ENCODE measurements around the gene HEG1.
A peak's percentile ranks its signal among the peaks of the same experiment; 100 is the strongest.

The HEG1 gene

DNA sequence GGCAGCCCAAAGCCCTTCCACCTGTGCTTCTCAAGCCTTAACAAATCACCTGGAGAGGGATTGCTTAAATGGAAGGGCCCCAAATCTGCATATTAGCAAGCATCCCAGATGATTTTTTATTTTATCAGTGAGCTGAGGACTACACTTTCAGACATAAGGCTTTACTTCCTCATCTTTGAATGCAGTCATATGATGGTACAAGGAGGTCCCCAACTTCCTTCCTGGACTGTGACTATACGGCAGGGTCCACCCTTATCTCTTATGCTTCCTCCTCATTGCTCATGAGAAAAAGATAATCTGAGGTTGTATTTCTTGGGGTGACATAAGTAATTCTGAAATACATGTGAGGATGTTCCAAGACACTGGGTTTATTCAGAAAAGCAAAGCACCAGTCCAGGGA is 13.7 kb upstream of the HEG1 start:
- no peak for DNase-seq (ENCODE audit: low read depth)

- DNase-seq (ENCODE audit: low read depth): no peak
These were observed 12.5 kb upstream of the HEG1 start for GRCh38 chr3:125068265-125068664.

- no peak for DNase-seq (ENCODE audit: low read depth)
These were observed 11.4 kb upstream of the HEG1 start for GRCh38 chr3:125067225-125067624.

DNA sequence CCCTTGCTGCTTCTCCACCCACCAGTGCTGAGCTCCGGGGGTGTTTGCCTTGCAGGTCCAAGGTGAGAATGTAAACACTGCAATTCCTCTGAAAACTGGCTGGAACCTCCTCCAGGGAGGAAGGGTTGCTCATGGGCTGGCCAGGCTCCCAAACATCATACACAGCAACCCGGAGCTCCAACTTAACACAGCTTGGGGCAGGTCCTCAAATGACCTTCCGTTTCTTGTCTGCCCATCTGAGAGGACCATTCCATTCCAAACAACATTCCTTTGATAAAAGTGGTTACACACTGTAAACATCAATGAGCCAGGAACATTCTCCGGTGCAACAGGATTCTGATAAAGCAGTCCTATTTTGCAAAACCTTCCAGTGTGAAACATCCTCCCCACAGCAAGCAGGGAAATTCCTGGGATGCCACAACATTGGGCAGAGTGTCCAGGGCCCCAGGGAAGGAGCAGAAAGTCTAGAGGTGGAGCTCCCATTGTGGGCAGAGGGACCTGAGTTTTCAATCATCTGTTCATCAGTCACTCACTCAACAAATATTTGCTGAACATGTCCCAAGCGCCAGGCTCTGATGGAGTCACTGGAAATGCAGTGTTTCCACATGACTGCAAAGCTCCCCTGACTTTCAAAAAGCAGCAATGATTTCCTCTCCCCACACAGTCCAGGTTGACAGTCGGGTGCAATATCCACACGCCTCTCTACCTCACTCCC is 7.3 kb upstream of the HEG1 start:
- no peak for DNase-seq (ENCODE audit: low read depth)

DNA sequence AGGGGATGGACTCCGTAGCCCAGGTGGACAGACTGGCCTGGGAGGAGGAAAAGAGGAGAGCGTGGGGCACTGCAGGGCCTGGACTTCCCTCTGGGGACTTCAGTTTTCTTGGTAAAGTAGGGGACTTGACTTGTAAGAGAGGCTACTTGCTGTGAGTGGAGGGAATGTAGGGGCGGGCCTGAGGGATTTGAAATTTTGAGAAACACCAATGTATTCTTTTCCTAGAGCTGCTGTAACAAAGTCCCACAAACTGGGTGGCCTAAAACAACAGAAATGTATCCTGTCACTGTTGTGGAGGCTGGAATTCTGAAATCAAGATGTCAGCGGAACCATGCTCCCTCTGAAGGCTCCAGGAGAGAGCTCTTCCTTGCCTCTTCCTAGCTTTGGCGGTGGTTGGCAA is 5.8 kb upstream of the HEG1 start:
- DNase-seq (ENCODE audit: low read depth): no peak

DNA sequence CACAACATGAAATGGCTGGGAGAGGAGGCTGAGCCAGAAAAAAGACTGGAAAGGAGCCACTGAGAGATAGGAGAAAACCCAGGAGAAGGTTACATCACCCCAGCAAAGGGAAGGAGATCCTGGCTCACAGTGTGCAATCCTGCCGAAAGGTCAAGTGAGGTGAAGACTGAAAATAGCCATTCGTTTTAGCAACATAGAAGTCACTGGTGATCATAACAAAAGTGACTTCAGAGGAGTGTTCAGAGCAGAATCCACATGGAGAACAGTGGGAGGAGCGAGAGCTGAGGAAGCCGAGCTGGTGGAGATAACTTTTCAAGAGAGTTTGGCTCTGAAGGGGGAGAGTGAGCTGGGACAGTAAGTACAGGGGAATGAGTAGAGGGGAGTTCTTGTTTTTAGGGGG is 5.4 kb upstream of the HEG1 start:
- DNase-seq (ENCODE audit: low read depth): no peak

DNA sequence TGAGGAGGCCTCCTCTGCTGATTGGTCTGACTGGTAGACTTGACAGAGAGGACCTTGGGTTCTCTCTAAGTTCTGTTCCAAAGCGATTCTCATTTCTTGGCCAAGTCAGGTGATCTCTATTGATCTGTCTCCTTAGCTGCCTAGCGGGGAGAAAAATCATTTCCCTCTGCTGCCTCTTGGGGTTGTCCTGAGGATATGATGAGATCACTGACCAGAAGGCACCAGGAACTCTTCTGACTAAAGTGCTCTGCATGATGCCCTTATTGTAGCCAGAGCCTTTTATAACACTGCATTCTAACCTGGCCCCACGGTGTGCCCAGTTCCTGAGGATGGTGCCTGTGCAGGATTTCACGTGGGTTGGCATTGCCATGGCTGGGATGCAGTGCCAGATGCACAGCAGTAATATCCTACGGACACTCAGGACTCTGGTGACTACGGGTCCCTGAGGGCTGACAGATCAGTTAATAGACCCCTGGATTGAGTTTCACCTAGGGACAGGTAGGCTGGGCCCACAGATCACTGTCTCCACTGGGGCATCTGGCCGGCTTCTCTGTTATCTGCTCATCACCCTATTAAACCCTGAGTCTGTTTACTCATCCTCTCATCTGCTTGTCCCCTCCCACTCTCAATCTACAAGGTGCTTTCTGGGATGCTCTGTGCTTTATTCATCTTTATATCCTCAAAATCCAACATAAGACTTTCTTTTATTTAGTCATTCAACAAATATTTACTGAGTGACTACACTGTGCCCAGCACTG is 3.9 kb upstream of the HEG1 start:
- no peak for DNase-seq (ENCODE audit: low read depth)

DNA sequence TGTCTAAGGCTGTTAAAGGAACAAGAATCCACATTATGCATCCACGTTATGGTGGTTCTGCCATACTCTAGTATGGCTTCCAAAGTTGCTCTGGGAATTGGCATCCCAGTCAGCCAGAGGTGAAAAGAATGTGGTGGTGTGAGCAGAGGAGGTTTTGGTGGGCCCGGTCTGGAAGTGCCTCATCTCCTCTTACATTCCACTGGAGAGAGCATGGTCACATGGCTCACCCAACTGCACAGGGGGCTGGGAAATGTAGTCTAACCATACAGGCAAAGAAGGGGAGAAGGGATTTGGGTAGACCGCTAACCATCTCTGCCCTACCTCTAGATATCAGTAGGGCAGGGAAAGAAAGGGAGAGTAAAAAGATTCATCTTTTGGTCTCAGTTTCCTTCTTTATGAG is 3.2 kb upstream of the HEG1 start:
- DNase-seq (ENCODE audit: low read depth): no peak

DNA sequence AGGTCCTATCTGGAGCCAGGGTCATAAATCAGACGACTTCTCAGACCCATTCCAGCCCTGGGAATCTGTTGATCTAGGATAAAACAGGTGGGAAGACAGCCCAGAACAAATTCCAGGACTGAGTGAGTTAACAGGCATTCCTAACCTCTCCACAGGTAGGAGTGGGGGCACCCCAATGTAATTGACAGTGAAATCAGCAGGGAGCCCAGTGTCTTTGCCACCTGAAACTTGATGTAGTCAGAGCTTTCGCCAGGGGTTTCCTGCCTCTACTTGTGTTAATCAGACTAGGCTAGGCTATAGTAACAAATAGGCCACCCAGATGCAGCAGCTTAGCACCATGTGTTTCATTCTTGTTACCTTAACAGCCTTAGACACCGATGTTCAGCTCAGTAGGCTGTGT is 2.7 kb upstream of the HEG1 start:
- DNase-seq (ENCODE audit: low read depth): no peak

GRCh38 chr3:125057186-125057850 is 1.5 kb upstream of the HEG1 start:
- DNase-seq (ENCODE audit: low read depth): no peak

GRCh38 chr3:125055331-125055912 is 375 bp downstream of the HEG1 start:
- no peak for DNase-seq (ENCODE audit: low read depth)

GRCh38 chr3:125054449-125055329 is 1.1 kb downstream of the HEG1 start:
- DNase-seq (ENCODE audit: low read depth): no peak

DNA sequence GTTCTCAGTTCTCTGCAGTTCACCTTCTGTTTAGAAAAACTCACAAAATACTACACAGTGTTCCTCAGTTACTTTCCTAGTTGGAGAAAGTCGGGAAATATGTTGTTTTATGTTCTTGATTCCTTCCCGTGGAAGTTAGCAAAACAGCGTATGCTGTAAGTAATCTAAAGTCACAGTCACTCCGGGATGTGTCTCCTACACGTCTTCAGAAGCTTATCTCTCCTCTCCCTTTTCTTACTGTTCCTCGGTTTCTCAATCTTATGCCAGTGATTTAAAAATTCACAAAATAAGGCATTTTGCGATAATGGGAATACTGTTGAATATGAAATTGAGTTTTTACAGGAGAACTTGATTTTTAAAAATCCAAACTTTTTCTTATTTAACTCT is 1.7 kb downstream of the HEG1 start:
- DNase-seq (ENCODE audit: low read depth): no peak

GRCh38 chr3:125053304-125053699 is 2.5 kb downstream of the HEG1 start:
- no peak for DNase-seq (ENCODE audit: low read depth)

DNA sequence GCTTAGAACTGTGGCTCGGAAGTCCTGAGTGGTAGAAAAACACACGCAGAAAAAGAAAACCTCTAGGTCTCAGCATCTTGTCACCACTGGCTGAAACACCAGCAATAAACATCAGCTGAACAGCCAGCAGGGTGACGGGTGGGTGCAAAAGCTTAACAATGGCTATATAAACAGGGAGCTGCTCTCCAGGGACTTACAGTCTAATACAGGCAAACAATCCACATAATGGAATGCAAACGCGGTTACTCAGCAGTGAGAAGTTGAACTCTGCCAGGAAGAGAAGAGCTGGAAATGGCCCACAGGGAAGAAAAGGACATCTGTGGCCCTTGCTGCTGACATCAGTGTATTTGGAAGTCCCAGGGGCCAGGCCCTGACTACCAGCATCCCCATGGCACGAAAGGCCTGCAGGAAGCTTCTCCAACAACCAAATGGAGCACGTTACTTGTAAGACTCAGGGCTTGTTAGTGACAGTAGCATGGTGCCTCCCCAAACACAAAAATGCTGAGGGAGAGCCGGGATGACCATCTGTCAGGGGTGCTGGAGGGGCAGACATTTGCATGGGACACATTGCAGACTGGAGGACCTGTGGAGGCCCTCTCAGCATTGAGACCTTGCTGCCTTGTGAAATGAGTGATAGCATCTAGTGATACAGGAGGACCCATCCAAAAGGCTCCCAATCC is 3.0 kb downstream of the HEG1 start:
- DNase-seq (ENCODE audit: low read depth): no peak

GRCh38 chr3:125051715-125052581 is 3.8 kb downstream of the HEG1 start:
- DNase-seq (ENCODE audit: low read depth): peak; percentile 39

DNA sequence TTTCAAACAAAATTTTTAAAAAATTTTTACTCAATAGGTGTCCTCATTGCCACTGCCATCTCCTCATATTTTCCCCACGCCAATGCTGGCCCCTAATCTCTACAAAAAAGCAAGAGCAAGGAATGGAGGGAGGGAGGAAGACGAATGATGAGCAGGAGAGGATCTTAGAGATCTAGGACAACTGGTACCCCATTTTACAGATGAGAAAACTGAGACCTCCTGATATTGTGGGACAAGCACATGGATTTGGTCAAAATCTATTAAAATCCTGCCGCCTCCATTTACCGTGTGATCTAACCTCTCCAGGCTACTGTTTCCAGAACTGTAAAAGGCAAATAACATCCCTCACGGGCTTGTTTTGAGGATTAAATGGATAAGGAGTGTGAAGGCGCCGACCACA is 4.6 kb downstream of the HEG1 start:
- DNase-seq (ENCODE audit: low read depth): no peak

DNA sequence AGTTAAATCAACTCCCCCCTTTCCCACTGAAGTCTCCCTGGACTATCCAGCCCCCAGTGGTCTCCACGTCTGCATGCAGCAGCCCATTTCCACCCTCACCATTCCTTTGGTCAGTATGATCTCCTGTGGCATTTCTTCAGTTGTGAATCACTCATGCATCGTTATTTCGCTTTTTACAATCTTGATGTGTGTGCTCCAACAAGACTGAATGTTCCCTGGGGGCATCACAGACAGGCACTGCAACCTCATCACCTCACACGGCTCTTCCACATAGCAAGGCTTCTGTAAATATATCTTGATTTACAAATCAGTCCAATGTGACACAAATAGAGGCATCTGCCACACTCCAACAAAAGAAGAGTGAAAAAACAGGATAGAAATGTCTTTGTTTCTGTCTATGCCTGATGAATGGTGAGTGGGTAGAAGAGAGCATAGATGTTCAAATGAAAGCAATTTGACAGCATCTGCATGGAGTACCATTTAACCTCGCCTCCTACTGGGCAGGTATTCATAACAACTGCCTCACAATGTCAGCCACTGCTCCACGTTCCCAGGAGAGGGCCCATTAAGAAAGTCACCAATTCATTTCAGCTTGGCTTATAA is 5.2 kb downstream of the HEG1 start:
- no peak for DNase-seq (ENCODE audit: low read depth)

GRCh38 chr3:125048282-125048681 is 7.5 kb downstream of the HEG1 start:
- DNase-seq (ENCODE audit: low read depth): no peak

DNA sequence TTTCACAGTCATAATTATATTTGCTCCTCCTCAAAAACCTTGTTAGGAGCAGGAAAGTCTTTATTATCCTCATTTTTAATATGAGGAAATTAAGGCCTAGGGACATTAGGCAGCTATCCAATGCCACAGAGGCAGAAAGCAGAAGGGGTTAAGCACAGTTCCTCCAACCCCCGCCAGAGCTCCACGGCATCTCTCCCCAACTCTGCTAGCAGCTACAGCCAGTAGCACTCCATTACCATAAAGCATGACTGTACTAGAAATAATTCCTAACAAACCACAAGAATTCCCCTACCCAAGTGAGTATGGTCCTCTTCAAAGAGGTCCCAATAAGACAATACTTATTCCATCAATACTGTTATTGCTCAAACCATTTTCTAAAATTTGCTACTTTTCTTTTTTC is 9.8 kb downstream of the HEG1 start:
- DNase-seq (ENCODE audit: low read depth): no peak
